Vagina (tissue), 2 donors: ENCODE data around the gene ZNF320.

Experiments
- CTCF ChIP-seq, 3 experiments: fragments of 450-650 bp in 2 of 3; fragments of 200-600 bp in 1 of 3; sonication (generic) in 1 of 3; IDR thresholded peaks; one replicate each; pipeline ENCODE4 v1.5.1; 2017 to 2019; ENCODE audit warnings: antibody characterized with exemption in 3 of 3, mild to moderate bottlenecking in 2 of 3, moderate library complexity in 2 of 3
- POLR2A ChIP-seq, 2 donors: fragments of 450-650 bp; IDR thresholded peaks; one replicate each; pipeline ENCODE4 v1.6.1; 2017; ENCODE audit warnings: antibody characterized with exemption in 2 of 2, mild to moderate bottlenecking in 2 of 2, moderate library complexity in 2 of 2

- TF ChIP-seq POLR2A (IDR thresholded peaks at IDR 0.05) (no peak), CTCF (IDR thresholded peaks at IDR 0.05) (no peak)
Observed at GRCh38 chr19:52871466-52871865, 26.0 kb downstream of the ZNF320 start.
